ENCODE data around the gene NT5C2.

NT5C2 gene

GRCh38 chr10:103040418-103040817 lies 152.7 kb downstream of the NT5C2 start:
- Mint-ChIP-seq H3K4me1 (peaks cover 21% of the 10 kb centered on the region), H3K27ac (no peak overlapping the region), H3K36me3 (ENCODE audit: low read depth) (no peaks in the 10 kb centered on the region), H3K4me3 (no peak overlapping the region), H3K27me3 (ENCODE audit: low read depth, poor library complexity) (peaks cover 7% of the 10 kb centered on the region), H3K9me3 (no peaks in the 10 kb centered on the region)
- no peak for TF ChIP-seq CTCF (IDR thresholded peaks at IDR 0.05)
- no peak for DNase-seq

- Mint-ChIP-seq H3K4me1 (peaks cover 23% of the 10 kb centered on the region), H3K4me3 (no peak overlapping the region), H3K9me3 (no peaks in the 10 kb centered on the region)
These were observed 154.5 kb downstream of the NT5C2 start for GRCh38 chr10:103038570-103038969.

More at GRCh38 chr10:103038570-103038969, 154.5 kb downstream of the NT5C2 start:
- DNase-seq: no peak
- TF ChIP-seq CTCF (IDR thresholded peaks at IDR 0.05): no peak
- H3K27me3 Mint-ChIP-seq (ENCODE audit: low read depth, poor library complexity): peaks cover 3% of the 10 kb centered on the region
- no peaks in the 10 kb centered on the region for H3K36me3 Mint-ChIP-seq (ENCODE audit: low read depth)
- H3K27ac Mint-ChIP-seq: no peak overlapping the region

Data from nephron progenitor cell (in vitro differentiated cells).